HG03439 (cell line): Measurements from ENCODE around the gene HPS3.
"Not testable (repeated sequence)": the region's sequence is repeated elsewhere in the genome, so short reads cannot be mapped to it uniquely, and the experiment has no call there.

Experiments used
- ATAC-seq: cut with Tn5 transposase; IDR thresholded peaks from one replicate; pipeline ENCODE4 v1.9.1; 2021; ENCODE audit warnings: mild to moderate bottlenecking, moderate library complexity; ENCODE audit not compliant: unreplicated experiment

Gene HPS3

GRCh38 chr3:149129326-149130205 is at the start of gene HPS3:
Gene HPS3 (plus strand): TSS chr3:149129638. CDS start chr3:149129724, 86 bp downstream.
- ATAC-seq: peak; percentile 95

GRCh38 chr3:149080011-149080698 is 49.3 kb upstream of the HPS3 start:
- ATAC-seq: no peak

DNA sequence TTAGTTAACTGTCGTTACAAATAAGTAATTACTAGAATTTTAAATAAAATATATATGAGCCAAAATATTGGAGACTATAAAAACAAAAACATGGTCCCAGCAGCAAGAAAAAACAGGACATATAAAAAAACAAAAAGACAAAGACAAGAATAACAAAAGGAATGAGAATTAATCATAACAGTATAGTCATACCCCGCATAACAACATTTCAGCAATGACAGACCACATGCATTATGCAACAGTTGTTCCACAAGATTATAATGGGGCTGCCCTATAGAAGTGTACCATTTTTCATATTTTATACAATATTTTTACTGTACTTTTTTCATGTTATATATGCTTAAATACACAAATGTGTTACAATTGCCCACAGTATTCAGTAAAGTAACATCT is 48.7 kb upstream of the HPS3 start:
- no peak for ATAC-seq

DNA sequence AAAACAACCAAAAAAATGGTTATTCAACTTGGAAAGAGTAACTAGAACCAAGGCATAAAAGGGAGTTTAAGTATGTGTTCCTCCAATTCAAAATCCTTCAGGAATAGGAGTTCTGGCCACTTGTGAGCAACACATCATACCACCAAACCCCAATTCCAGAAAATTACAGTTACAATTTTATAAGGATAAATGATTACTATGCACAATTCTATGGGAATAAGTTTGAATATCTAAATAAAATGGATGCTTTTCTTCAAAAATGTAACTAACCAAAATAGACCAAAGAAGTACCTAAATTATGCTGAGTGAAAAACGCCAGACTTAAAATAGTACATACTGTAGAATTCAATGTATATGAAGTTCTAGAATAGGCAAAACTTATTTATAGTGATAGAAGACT is 47.7 kb upstream of the HPS3 start:
- ATAC-seq: no peak

- peak; percentile 38 for ATAC-seq
These were observed 43.6 kb upstream of the HPS3 start for GRCh38 chr3:149085828-149086231.

- peak; percentile 99 for ATAC-seq
These were observed 43.0 kb upstream of the HPS3 start, which contains the start of gene HLTF for GRCh38 chr3:149086232-149086988. Gene HLTF (minus strand): TSS chr3:149086533. CDS start chr3:149086336, 197 bp downstream.

DNA sequence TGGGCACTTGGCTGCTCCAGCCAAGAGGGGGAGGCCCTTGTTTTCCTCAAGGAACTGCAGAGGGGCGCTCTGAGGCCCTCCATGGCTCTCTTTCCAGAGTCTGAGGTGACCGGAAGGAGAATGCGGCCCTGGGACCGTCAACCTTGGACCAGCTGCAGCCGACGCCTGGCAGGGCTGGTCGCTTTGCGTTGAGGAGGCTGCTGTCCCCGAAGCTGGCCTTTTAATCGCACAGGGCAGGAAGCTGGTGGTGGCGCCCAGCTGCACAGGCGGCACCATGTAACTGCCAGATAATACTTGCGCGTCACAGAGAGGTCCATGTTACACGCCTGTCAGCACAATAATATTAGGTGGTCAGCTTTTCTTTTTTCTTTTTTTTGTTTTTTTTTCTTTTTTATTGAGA is 42.2 kb upstream of the HPS3 start:
- no peak for ATAC-seq

DNA sequence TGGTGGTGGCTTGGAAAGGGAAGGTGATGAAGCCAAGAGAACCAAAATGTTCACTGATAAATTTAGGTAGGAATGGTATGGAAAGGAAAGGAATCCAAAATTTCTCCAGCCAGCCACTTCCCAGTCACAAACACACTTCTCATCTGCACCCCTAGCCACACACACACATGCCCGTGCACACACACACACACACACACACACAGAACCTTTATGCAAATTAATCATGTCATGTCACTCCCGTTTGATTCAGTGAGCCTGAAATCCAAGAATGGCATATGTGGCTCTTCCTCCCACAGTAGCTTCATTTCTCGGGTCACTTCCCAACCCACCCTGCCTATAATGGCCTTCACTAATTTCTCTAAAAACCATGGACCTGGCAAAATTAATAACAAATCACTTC is 40.0 kb upstream of the HPS3 start:
- no peak for ATAC-seq

DNA sequence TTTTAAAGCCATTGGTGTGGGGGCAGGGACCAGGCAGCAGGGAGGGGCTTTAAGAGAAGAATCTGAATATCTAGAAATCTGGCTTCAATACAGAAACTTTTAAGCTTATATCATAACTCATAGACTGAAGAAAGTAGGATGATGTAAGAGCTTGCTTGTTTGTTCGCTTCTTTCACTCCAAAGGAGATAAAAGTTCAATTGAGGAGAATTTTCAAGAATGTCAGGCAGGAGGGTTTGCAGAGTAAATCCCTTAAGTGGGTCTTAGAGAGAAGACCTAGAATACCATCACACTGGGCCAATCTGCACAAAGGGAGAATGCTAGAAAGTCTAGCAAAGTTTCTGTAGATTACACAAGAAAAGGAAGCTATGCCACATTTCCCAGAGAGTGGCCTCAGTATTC is 39.0 kb upstream of the HPS3 start:
- ATAC-seq: no peak

GRCh38 chr3:149090907-149091306 is 38.5 kb upstream of the HPS3 start:
- no peak for ATAC-seq

DNA sequence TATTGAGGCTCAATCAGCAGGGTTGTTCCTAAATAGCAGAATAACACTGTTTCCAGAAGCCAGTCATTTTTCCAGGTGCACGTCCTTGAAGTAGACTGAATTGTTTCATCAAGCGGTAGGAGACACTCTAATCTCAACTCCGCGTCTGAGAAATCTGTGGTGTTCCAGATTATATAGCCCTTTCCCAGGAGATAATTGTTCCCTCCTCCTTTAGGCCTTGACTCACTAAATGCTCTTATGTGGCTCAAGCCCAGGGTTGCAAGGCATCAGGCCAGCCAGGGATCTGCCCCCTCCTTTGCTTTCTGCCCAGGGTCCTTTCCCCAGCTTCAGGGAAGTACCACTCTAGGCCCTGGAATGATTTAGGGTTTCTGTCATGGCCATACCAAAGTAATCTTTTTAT is 37.5 kb upstream of the HPS3 start:
- ATAC-seq: no peak

- peak; percentile 90 for ATAC-seq
These were observed 34.0 kb upstream of the HPS3 start for GRCh38 chr3:149095487-149095886.

- not testable (repeated sequence) for ATAC-seq
These were observed 31.5 kb upstream of the HPS3 start for GRCh38 chr3:149097987-149098386.

DNA sequence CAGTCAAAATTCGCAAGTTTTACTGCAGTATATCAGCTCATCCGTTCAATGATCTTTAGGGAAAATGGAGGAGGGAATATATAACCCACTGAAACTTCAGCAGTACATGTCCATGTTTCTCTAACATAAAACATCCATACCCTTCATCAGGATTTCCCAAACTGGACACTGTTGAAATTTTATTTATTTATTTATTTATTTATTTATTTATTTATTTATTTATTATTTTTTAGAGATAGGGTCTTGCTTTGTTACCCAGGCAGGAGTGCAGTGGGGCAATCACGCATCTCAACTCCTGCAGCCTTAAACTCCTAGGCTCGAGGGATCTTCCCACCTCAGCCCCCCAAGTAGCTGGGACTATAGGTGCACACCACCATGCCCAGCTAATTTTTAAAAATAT is 28.3 kb upstream of the HPS3 start:
- no peak for ATAC-seq

DNA sequence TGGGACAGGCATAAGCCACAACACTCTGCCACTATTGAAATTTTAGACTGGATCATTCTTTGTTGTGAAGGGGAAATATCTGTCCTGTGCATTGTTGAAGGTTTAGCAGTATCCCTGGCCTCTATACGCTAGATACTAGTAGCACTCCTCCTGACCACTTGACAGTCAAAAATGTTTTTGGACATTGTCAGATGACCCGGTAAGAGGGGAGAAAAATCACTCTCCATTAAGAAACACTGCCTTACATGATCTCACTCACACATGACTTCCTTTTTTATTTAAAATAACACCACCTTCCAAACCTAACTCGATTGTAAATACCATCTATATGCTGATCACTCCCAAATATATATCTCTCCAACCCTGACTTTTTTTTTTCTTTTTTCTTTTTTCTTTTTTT is 27.8 kb upstream of the HPS3 start:
- no peak for ATAC-seq

GRCh38 chr3:149104484-149104883 is 25.0 kb upstream of the HPS3 start:
- ATAC-seq: no peak

DNA sequence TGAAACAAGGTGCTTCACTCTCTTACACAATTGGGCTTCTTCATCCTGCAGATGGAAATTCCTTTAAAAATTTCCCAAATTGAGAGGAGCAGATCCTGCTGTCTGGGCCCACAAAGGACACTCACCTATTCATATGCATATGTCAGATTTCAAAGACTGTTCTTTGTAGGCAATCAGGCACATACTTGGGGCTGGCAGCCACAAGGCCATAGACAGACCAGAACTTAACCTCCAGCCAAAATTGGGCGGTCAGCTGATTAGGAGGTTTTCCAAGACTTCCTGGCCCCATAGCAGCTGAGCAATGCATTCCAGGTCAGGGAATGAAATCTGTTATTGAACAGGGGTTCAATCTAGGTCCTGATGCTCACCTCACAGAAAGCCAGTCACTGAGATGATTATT is 15.0 kb upstream of the HPS3 start:
- no peak for ATAC-seq

DNA sequence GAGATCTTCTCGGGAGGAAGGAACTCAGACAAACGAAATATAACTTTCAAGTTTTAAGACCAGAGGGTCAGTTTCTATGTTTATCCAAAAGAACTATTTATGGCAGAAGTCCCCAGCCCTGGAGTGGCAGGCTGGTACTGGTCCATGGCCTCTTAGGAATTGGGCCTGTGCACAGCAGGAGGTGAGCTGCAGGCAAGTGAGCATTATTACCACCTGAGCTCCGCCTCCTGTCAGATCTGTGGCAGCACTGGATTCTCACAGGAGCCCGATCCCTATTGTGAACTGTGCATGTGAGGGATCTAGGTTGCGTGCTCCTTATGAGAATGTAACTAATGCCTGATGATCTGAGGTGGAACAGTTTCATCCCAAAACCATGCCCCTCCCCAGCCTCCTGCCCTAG is 14.3 kb upstream of the HPS3 start:
- ATAC-seq: no peak

GRCh38 chr3:149118724-149119123 is 10.7 kb upstream of the HPS3 start:
- ATAC-seq: no peak

DNA sequence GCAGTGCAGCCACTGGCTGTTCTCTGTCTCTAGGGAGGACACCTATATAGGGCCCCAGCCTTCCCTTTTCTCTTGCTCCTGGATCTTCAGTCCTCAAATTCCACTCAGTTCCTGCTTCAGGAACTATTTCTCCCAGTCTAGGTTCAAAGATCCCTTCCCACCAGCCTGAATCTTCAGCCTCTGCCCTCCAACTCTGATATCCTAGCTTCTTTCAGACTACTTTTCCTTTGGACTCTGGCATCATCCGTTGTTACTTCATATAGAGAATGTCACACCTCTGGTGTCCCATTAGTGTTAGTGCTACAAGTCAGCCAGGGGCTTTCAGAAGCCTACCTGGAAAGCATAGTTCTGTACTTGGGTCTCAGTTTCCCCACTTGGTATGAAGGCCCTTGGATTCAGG is 10.0 kb upstream of the HPS3 start:
- no peak for ATAC-seq
